HG03103 (cell line): ENCODE measurements around the gene ERGIC3.
"Not testable (repeated sequence)": the region's sequence is repeated elsewhere in the genome, so short reads cannot be mapped to it uniquely, and the experiment has no call there.

Experiments
- ATAC-seq: cut with Tn5 transposase; IDR thresholded peaks from one replicate; pipeline ENCODE4 v1.9.1; 2021; ENCODE audit warnings: low read depth; ENCODE audit not compliant: unreplicated experiment

ERGIC3 gene

DNA sequence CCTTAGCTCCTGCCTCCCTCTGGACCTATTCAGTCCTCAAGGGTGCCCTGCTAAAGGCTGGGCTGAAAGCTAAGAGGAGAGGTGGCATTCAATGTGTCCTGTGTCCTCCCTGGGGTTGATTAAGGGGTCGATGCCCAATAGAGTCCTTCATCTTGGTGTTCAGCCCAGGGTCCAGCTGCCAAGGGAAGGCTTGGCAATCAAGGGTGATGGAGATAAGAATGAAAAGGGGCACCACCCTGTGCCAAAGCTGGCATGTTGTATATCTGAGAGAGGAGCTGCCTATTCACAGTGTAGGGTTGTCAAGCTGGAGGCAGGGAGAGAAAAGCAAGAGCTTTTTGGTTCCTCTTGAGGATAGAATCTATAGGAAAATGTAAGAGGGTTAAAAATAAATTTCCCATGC, 24.8 kb upstream of the ERGIC3 start:
- ATAC-seq = no peak

DNA sequence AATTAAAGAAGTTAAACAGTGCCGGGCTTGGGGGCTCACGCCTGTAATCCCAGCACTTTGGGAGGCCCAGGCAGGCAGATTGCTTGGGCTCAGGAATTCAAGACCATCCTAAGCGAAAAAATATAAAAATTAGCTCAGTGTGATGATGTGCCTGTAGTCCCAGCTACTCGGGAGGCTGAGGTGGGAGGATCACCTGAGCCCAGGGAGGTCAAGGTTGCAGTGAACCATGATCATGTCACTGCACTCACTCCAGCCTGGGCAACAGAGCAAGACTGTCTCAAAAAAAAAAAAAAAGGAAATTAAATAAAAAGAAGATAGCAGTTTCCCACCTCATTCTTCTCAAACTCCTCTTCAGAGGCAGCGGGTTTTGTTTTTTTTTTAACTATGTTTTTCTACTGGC, 24.1 kb upstream of the ERGIC3 start:
- not testable (repeated sequence) for ATAC-seq

GRCh38 chr20:35518955-35519354, 22.9 kb upstream of the ERGIC3 start:
- ATAC-seq = no peak

GRCh38 chr20:35523298-35523888, 18.5 kb upstream of the ERGIC3 start:
- ATAC-seq = no peak

- ATAC-seq = no peak
These were observed 16.2 kb upstream of the ERGIC3 start for GRCh38 chr20:35525639-35526038.

GRCh38 chr20:35527122-35527769, 14.6 kb upstream of the ERGIC3 start:
- ATAC-seq = no peak

DNA sequence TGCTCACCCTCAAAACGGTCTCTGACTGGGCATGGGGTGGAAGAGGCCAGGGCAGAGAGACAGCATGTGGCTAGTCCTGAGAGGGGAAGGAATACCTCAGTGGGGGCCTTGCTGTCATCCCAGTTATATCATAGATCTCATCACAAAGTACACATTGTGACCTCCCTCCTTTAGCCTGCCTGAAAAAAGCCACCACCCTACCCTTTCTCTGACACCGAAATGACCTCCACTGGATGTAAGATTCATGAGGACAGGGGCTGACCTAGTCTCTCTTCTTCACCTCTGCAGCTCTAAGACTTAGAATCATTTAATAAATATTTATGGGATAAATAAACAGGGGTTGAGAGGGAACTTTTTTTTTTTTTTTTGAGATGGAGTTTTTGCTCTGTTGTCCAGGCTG, 12.3 kb upstream of the ERGIC3 start, which contains the start of gene C20orf173:
TSS of gene C20orf173 (minus strand) at position 101 of the 400 bp plus-strand sequence. CDS start 279 bp downstream, outside the sequence.
- ATAC-seq = no peak

GRCh38 chr20:35539756-35540212, 2.1 kb upstream of the ERGIC3 start:
- ATAC-seq = no peak

DNA sequence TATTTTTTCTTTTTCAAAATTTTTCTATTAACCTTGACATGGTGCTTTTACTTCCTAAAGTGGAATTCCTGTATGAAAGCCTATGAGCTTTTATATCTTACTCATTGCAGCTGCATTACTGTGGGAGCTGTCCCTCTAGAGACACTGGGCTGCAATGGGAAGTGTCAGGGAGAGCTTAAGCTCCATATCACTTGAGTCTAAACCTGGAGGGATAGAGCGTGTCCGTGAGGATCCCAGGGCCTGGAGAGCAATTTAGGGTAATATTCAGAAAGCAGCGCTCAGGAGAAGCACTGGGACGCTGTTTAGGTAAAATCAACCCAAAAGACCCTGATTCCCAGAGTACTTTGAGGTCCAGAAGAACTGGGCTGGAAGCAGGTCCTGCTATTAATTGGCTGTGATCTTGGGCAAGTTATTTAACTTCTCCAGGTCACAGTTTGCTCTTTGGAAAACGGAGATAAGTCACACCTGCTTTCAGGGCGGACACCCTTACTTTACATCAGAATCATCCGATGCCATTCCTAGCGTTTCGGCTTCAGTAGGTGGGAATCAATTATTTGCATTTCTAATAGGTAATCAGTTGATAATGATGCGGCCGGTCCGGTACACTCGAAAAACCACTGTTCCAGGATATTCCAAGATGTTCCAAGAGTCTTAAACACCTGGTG, 628 bp upstream of the ERGIC3 start:
- ATAC-seq = no peak

DNA sequence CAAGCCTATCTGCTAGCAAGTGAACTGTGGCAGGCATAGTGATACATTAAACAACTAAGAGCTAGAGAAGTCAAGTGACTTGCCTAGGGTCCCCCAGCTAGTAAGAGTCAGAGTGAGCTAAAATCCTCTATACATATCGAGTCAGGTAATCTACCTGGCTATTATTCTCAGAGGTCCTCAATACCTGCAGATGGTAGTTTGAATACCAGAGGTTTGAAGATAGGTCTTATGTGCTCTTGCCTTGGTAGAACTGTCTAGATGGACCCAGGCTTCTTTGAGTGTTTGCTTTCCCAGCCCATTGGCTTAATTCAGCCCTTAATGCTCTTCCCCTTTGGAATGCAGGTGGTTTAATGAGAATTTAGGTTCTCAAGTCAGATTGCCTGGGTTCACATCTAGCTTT, 1.1 kb downstream of the ERGIC3 start:
- ATAC-seq = no peak

DNA sequence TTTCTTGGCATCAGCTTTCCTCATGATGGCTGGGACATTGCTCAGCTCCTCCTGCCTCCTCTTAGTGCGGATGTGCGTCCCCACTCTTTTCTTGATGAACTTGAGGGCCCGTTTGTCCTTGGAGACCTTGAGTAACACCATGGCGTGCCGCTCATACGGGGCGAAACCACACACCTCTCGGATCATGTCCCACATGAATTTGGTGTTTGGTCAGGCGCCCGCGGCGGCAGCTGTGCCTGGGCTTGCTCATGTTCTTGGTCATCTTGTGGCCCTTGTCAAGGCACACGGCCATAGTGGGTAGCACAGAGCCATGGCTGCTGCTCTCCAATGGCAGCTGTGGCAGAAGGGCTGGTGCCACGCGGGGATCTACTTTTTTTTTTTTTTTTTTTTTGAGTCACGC, 2.6 kb downstream of the ERGIC3 start:
- ATAC-seq = no peak

GRCh38 chr20:35544941-35545340, 3.1 kb downstream of the ERGIC3 start:
- ATAC-seq = not testable (repeated sequence)

DNA sequence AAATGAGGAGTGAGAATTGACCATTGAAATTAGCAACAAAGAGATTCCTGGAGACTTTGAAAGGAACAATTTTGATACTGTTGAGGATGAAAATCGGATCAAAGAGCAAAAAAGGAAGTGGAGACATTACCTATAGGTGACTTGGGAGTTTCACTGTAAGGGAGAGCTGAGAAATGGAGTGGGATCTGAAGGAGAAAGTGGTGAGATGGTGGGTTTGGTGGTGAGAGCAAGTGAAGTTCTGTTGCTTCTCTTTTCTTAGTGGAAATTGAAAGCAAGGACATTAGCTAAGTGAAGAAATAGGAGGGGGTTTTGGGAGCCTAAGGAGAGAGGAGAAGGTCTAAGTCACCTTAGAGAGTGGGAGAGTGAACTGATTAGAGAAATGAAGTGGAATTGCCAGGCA, 4.2 kb downstream of the ERGIC3 start:
- ATAC-seq = no peak

- no peak for ATAC-seq
These were observed 5.5 kb downstream of the ERGIC3 start for GRCh38 chr20:35547329-35547728.

DNA sequence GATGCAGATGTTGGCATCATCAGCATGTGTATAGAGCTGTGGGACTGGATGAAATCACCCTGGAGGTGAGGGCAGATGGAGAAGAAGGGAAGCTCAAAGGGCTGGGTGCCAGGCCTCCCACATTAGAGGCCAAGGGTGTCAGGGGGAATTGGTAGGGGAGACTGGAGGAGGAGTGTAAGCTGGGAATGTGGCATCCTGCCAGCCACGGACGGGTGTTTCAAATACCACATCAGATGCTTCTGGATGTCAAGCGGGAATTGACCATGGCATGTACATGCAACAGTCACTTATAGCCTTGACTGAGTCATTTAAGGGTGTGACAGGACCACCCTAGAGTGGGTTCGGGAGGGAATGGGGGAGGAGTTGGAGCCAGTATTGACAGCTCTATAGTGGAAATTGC, 9.6 kb downstream of the ERGIC3 start:
- ATAC-seq = no peak

- no peak for ATAC-seq
These were observed 11.0 kb downstream of the ERGIC3 start for GRCh38 chr20:35552914-35553313.

GRCh38 chr20:35555461-35555860, 13.6 kb downstream of the ERGIC3 start:
- not testable (repeated sequence) for ATAC-seq

GRCh38 chr20:35555951-35556645, 14.2 kb downstream of the ERGIC3 start:
- no peak for ATAC-seq

GRCh38 chr20:35556871-35557270, 15.0 kb downstream of the ERGIC3 start:
- ATAC-seq = no peak

DNA sequence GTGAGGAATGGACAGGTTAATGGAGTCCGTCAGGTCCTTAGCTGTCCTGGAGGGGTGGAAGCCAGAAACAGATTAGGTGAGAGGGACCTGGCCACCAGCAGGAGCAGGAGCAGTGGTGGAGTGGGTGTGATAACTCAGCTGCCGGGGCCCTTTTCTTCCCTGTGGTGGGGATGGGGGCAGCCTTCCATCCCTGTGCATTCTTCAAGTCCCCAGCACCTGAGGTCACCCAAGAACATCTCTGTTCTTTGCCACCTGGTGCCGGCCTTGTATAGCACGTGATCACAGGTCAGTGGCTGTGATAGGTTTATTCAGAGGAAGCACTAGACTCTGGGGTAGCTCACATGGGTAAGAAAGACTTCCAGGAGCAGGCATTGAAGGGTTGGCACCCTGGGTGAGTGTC, 16.6 kb downstream of the ERGIC3 start:
- no peak for ATAC-seq

DNA sequence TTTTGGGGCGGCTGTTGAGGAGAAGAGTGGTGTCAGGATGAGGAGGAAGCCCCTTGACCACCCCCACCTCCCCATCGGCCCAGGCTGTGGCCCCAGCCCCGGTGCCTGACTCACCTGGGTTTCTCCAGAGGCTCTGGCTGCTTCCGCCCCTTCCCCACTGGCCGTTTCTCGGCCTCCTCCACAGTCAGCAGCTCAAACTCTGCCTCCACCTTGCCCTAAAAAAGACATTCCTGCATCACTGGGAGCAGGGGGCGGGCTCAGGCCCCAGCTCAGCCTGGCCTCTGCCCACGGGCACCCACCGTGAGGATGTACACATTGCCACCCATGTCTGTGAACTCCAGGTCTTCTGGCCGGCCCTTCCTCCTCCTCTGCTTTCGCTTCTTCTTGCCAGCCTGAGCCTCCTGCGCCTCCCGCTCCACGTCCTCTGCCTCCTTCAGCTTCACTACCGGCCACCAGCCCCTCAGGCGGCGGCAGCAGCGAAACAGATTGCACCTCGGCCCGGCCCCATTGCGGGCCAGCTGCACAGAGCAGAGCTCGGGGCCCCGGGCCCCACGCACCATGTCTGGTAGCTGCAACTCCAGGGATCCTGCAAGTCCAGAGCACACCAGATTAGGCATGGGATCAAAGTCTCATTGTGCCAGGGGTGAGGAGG, 17.3 kb downstream of the ERGIC3 start:
- ATAC-seq = no peak
